Activated naive CD4-positive, alpha-beta T cell treated with anti-CD3 and anti-CD28 coated beads, Interleukin-2, amount 50 U/mL, for 16 hours (primary cell): ENCODE measurements around the gene TSFM.
"Not testable (repeated sequence)": the region's sequence is repeated elsewhere in the genome, so short reads cannot be mapped to it uniquely, and the experiment has no call there.

Source experiments
- DNase-seq: peaks from one replicate; pipeline ENCODE4 v3.0.0-alpha.2; 2020

Gene TSFM

GRCh38 chr12:57765003-57765697 is 17.4 kb upstream of the TSFM start:
- peak; percentile 68 for DNase-seq

GRCh38 chr12:57765698-57766463 is 16.7 kb upstream of the TSFM start:
- DNase-seq, result no peak

- DNase-seq, result no peak
Observed at GRCh38 chr12:57766464-57767304, 15.9 kb upstream of the TSFM start, which contains the start of gene CYP27B1. TSS of gene CYP27B1 (minus strand) at chr12:57767078. CDS start at chr12:57767041, 37 bp downstream.

GRCh38 chr12:57767305-57767698 is 15.3 kb upstream of the TSFM start:
- DNase-seq, result no peak

DNA sequence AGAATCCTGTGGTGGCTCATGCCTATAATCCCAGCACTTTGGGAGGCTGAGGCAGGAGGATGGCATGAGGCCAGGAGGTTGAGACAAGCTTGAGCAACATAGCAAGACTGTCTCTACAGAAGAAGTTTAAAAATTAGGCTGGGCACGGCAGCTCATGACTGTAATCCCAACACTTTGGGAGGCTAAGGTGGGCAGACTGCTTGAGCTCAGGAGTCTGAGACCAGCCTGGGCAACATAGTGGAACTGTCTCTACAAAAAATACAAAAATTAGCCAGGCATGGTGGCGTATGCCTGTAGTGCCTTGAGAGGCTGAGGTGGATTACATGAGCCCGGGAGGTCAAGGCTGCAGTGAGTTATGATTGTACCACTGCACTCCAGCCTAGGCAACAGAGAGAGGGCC is 14.7 kb upstream of the TSFM start:
- no peak for DNase-seq

- DNase-seq, result no peak
Observed at GRCh38 chr12:57769594-57769993, 13.0 kb upstream of the TSFM start.

- DNase-seq, result no peak
Observed at GRCh38 chr12:57770734-57771133, 11.9 kb upstream of the TSFM start.

GRCh38 chr12:57771236-57771872 is 11.2 kb upstream of the TSFM start:
- DNase-seq, result peak; percentile 94

DNA sequence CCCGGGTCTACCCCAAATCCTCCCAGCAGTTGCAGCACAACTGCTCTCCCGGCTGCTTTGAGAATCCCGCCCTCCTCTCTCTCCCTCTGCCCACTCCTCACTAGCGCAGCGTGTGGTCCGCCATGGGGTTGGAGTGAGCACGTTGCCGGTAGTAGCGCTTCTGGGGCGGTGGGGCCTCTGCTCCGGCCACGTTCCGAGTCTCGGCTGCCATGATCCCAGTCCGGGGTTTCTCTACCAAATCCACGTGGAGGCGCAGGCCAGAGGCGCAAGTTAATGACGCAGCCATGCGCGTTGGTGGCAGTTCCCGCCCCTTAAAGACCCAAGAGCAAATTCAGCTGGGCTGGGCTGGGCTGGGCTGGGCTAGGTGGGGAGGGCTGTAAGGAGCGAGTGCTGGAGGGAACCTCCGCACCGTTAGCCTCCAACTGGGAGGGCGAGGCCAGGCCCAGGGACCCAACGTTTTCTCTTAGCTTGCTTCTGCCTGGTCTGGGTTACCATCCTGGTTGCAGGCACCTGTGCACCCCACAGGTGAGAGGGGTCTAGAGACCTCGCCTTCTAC is 10.6 kb upstream of the TSFM start, which contains the start of gene METTL1:
Gene METTL1 (minus strand): TSS at position 233 of the 556 bp plus-strand sequence. CDS start 22 bp downstream, at position 211.
- peak; percentile 94 for DNase-seq

DNA sequence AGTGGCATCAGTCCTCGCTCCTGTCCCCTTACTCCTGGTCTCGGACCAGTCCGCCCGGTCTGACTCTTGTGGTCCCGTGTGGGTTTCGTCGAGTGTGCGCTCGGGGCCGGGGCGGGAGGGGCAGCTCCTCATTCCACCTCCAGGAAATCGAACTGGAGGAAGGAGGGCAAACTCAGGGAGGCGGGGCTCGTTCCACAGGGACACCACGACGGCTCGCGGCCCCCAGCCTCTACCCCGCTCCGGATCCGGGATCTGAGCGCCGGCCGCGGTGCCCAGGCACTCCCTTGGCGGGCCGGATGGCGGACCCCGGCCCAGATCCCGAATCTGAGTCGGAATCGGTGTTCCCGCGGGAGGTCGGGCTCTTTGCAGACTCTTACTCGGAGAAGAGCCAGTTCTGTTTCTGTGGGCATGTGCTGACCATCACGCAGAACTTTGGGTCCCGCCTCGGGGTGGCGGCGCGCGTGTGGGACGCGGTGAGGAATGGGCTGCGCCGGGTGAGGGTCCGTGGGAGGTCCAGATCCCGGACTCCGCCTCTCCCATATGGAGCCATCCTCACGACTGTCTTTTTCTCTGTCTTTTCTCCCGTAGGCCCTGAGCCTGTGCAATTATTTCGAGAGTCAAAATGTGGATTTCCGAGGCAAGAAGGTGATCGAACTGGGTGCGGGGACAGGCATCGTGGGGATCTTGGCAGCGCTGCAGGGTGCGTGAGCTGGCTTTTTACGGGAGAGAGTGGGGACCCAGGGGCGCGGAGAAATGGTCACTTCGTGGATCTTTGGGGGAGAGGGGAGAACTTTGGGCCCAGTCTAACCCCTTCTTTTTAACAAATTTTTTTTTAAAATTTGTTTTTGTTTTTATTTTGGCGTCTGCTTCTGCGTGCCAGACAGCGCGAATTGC is 9.9 kb upstream of the TSFM start, which contains the start of gene EEF1AKMT3:
Gene EEF1AKMT3 (plus strand): TSS at position 186 of the 894 bp plus-strand sequence. CDS start 111 bp downstream, at position 297.
- no peak for DNase-seq

- DNase-seq, result not testable (repeated sequence)
Observed at GRCh38 chr12:57774634-57775033, 8.0 kb upstream of the TSFM start.

DNA sequence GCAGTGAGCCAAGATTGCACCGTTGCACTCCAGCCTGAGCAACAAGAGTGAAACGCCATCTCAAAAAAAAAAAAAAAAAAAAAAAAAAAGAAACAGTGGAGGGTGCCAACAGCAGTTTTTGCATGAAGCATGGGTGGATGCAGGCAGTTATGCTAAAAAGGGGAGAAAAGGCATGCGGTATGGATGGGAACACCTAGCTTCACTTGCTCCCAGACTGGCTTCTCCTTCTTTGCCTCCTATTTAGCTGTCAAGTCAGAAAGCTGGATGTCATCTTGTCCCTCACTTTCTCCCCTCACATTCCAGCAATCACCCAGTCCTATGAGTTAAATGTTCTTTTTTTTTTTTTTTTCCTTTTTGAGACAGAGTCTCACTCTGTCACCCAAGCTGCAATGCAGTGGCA is 7.5 kb upstream of the TSFM start:
- DNase-seq, result no peak

GRCh38 chr12:57775563-57776246 is 6.9 kb upstream of the TSFM start:
- no peak for DNase-seq

DNA sequence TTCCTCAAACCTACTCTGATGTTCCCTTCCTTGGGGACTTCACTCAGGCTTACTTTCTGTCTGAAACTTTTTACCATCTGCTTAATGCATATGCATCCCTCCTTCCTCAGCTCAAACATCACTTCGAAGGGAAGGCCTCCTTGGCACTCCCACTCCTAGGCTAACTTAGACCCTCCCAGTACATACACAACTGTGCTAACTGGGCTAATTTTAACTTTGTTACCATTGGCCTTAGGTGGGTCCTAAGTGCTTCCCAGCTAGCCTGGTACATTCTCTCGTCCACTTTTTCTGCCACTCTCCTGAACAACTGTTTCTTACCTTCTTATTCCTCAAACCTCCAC is 6.4 kb upstream of the TSFM start:
- no peak for DNase-seq

DNA sequence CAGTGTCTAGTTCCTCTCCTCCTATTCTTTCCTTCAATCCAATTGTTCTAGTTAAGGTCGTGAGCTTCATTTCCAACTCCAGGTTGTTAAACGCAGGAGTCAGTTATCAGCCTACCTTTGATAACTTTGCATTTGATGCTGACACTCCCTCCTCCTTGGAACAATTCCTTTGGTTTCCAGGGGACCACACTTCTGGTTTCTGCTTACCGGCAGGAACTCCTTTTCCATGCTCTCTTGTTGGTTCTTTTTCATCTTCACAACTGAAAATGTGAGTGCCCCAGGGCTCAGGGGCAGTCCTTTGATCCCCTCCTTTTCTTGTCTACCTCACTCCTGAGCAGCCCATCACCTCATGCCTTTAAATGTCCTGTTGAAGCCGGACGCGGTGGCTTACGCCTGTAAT is 5.2 kb upstream of the TSFM start:
- no peak for DNase-seq

DNA sequence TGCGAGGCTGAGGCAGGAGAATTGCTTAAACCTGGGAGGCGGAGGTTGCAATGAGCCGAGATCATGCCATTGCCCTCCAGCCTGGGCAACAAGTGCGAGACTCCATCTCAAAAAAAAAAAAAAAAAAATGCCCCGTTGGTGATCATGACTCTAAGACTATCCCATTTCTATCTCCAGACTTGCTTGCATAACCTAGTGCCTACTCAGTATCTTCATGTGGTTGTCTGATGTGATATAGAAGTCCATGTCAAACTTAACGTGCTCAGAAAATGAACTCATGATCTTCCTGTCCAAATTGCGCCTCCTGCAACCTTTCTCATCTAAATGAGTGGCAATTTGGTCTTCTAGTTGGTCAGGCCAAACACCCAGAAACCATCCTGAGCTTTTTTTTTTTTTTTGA is 4.7 kb upstream of the TSFM start:
- DNase-seq, result no peak

GRCh38 chr12:57779736-57780135 is 2.9 kb upstream of the TSFM start:
- no peak for DNase-seq

DNA sequence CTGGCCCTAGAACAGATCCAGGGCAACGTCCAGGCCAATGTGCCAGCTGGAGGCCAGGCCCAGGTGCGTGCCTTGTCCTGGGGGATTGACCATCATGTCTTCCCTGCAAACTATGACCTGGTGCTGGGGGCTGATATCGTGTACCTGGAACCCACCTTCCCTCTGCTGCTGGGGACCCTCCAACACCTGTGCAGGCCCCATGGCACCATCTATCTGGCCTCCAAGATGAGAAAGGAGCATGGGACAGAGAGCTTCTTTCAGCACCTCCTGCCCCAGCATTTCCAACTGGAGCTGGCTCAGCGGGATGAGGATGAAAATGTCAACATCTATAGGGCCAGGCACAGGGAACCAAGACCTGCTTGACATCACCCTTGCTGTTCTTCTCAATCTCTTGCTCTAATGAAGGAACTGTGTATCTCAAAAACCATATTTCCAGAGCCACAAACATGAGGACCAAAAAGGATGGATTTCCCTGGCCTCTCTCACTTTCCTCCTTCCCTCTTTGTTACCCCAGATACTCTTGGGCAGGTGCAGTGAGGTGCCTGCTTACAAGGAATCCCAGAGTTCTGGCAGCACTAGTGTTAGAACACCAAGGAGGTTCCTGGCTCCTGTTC is 2.2 kb upstream of the TSFM start:
- DNase-seq, result no peak

- DNase-seq, result no peak
Observed at GRCh38 chr12:57781244-57781643, 1.3 kb upstream of the TSFM start.

- no peak for DNase-seq
Observed at GRCh38 chr12:57781801-57782200, 786 bp upstream of the TSFM start.
